HG02571 (cell line): ENCODE data around the gene UBR3.
"Not testable (repeated sequence)": the region's sequence is repeated elsewhere in the genome, so short reads cannot be mapped to it uniquely, and the experiment has no call there.

Experiments
- ATAC-seq: cut with Tn5 transposase; IDR thresholded peaks from one replicate; pipeline ENCODE4 v1.9.1; 2021; ENCODE audit warnings: mild to moderate bottlenecking, moderate library complexity; ENCODE audit not compliant: unreplicated experiment

UBR3 gene

GRCh38 chr2:169945515-169945914 lies 118.3 kb downstream of the UBR3 start:
- ATAC-seq: no peak

- no peak for ATAC-seq
These were observed 118.8 kb downstream of the UBR3 start for GRCh38 chr2:169946092-169946491.

GRCh38 chr2:169946546-169946945 lies 119.3 kb downstream of the UBR3 start:
- no peak for ATAC-seq

- ATAC-seq: no peak
These were observed 128.7 kb downstream of the UBR3 start for GRCh38 chr2:169955940-169956339.

GRCh38 chr2:169957219-169957618 lies 130.0 kb downstream of the UBR3 start:
- not testable (repeated sequence) for ATAC-seq

- ATAC-seq: no peak
These were observed 134.7 kb downstream of the UBR3 start for GRCh38 chr2:169961911-169962310.

- no peak for ATAC-seq
These were observed 136.5 kb downstream of the UBR3 start for GRCh38 chr2:169963786-169964185.

- no peak for ATAC-seq
These were observed 137.5 kb downstream of the UBR3 start for GRCh38 chr2:169964740-169965139.

- ATAC-seq: no peak
These were observed 138.2 kb downstream of the UBR3 start for GRCh38 chr2:169965495-169965894.

- ATAC-seq: no peak
These were observed 139.2 kb downstream of the UBR3 start for GRCh38 chr2:169966454-169966853.

- no peak for ATAC-seq
These were observed 141.5 kb downstream of the UBR3 start for GRCh38 chr2:169968743-169969142.

GRCh38 chr2:169975221-169975620 lies 148.0 kb downstream of the UBR3 start:
- no peak for ATAC-seq

- ATAC-seq: no peak
These were observed 149.1 kb downstream of the UBR3 start for GRCh38 chr2:169976335-169976851.

GRCh38 chr2:169977530-169977929 lies 150.3 kb downstream of the UBR3 start:
- no peak for ATAC-seq

- no peak for ATAC-seq
These were observed 151.3 kb downstream of the UBR3 start for GRCh38 chr2:169978402-169979017.

GRCh38 chr2:169979025-169979424 lies 151.8 kb downstream of the UBR3 start:
- ATAC-seq: no peak

- ATAC-seq: no peak
These were observed 152.7 kb downstream of the UBR3 start for GRCh38 chr2:169980001-169980400.

- ATAC-seq: no peak
These were observed 153.4 kb downstream of the UBR3 start for GRCh38 chr2:169980643-169981042.

- no peak for ATAC-seq
These were observed 155.7 kb downstream of the UBR3 start for GRCh38 chr2:169982929-169983328.

GRCh38 chr2:169983506-169983905 lies 156.3 kb downstream of the UBR3 start:
- ATAC-seq: no peak

- no peak for ATAC-seq
These were observed 156.9 kb downstream of the UBR3 start for GRCh38 chr2:169984145-169984544.

GRCh38 chr2:169994752-169995151 lies 167.5 kb downstream of the UBR3 start:
- no peak for ATAC-seq
